AG08395 (cell line): ENCODE results near the gene CD58.
"Not testable (repeated sequence)": the region's sequence is repeated elsewhere in the genome, so short reads cannot be mapped to it uniquely, and the experiment has no call there.

Experiments
- DNase-seq: peaks from one replicate; pipeline ENCODE4 v3.0.0; 2012; ENCODE audit warnings: mixed read lengths, low spot score

CD58 gene

GRCh38 chr1:116591951-116592605 lies 21.3 kb upstream of the CD58 start:
- not testable (repeated sequence) for DNase-seq

GRCh38 chr1:116591006-116591950 lies 20.5 kb upstream of the CD58 start:
- DNase-seq = not testable (repeated sequence)

DNA sequence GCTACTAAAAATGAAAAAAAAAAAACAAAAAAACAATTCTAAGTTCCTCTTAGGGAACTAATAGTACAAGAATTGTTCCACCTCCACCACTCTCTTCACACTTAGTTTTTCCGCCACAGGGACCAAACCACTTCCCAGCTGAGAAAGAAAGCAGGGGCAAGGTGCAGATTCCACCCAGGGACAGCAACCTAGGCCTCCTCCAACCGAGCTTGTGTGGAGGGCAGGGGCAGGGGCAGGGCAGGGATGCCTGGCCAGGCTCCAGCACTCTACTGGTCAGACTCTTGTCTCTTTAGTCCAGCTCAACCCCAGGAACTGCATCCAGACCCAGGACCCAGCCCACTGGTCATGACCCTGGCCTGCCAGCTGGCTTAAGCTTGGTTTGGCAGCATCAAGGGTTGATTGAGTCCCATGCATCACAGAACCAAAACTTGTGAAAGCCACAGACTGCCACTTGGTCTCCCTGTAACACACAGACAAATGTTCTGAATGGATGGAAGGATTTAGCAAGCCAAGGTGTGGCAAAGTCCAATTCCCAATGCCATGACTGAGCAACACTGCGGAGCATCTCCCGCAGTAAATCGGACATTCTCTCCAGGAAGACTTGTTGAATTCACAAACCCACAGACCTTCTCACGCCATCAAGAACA lies 19.7 kb upstream of the CD58 start:
- DNase-seq = not testable (repeated sequence)

GRCh38 chr1:116589101-116589735 lies 18.4 kb upstream of the CD58 start:
- DNase-seq = peak; percentile 37

DNA sequence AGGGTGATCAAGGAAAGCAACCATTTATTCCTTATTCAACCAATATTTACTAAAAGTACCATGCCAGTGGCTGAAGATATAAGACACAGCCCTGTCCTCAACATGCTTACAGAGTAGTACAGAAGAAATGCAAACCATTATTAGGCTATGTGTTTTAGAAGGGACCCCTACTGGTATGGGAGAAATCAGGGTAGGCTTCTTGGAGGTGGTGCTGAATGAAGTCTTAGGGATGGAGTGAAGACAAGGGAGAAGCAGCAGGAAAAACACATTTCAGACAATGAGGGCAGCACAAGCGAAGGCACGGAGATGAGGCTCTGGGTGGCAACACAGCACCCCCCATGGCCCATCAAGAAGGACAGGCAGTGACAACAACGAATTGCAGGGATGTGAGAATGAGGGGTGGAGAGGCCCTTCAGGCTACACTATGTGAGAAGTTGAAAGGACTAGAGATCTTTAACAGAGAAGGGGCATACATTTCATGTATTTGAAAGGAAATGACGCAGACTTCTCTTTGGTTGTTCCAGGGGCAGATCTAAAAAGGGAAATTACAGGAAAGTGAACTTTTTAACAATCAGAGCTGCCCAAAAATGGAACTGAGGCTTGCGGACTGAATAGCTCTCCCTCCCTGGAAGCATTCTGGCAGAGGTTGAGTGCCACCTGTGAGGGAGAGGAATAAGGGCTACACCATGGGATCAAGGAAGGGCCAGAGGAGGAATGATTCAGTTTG lies 16.8 kb upstream of the CD58 start:
- DNase-seq = no peak

DNA sequence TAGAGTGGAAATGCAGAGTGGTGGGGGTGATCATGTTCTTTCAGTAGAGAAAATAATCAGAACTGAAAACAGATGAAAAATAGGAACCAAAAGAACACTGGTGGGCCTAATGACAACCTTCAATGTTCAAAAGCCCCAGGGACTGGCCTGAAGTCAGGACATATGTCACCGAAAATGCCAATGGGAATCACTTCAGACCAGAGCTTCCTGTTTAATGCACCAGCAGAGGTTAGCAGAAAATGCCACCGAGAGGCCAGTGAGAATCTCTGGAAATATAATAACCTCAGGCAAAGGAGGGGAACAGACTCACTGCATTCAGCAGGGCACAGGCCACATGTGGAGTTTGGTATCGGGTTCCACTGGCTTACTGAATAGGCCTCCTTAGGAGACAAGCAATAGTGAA lies 15.9 kb upstream of the CD58 start:
- no peak for DNase-seq

GRCh38 chr1:116585886-116586285 lies 15.1 kb upstream of the CD58 start:
- DNase-seq = no peak

- DNase-seq = no peak
These were observed 10.6 kb upstream of the CD58 start for GRCh38 chr1:116581323-116581885.

DNA sequence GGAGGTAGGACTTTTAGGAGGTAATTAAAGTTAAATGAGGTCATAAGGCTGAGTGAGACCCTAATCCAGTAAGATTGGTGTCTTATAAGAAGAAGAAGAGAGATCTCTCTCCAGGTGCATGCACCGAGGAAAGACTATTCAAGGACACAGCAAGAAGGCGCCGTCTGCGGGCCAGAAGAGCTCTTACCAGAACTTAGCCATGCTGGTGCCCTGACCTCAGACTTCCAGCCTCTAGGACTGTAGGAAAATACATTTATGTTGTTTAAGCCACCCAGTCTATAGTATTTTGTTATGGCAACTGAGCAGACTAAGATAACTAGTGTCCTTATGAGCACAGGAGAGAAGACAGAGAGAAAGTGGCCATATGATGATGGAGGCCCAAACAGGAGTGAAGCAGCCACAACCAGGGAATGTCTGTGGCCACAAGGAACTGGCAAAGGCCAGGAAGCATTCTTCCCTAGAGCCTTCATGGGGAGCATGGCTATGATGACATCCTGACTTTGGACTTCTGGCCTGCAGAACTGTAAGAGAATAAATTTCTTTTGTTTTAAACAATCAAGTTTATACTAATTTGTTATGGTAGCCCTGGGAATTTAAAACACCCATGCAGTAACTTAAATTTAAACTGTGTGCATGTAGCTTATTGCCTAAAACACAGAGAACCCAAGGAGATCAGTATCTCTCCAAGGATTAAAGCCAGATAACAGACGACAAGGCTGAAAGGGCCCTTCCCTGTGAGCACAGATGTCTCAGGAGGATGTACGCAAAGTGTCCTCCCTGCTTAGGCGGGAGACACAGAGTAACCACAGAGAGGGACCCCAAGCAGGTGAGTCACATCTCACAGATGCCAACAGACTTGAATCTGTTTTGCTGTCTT lies 9.9 kb upstream of the CD58 start:
- peak; percentile 52 for DNase-seq

DNA sequence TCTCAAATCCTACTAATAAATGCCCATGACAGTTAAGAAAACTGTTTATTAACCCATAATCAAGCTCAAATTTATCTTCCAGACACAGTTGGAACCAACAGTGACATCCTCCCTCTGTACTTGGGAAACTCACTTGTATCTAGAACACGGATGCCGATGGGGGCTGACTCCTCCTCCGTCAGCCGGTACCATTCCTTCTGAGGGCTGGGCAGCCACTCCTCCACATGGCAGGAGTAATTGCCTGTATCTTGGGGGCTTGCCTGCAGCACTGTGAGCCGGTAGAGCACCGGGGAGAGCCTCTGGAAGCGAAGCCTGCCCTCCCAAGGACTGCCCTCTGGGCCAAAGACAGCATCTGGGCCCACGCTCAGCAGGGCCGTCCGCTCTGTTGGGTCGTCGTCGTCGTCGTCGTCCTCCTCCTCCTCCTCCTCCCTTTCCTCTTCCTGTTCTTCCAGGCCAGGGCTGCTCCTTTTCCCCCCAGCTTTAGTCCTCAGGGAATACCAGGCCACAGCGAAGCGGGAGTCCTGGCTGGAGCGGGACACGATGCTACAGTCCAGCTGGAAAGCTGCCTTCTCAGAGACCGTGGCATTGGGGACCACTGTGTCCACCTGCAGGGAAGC lies 8.5 kb upstream of the CD58 start:
- DNase-seq = no peak

DNA sequence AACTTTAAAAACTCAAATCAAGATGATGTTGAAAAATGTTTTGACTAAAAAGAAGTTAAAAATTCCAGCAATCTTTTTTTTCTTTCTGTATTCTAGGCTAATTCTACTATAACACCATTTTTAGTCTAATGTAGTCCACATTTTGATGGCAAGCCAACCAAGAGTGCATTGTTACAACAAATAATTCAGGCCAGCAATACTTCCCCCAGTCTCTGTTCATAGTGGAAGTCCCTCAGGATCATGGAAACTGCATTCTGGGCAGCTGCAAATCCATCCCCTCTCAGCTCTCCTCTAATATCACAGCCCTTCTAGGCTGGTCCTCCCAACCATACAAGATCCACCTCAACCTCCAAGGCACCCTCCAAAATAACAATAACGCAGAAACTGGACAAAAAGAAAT lies 7.8 kb upstream of the CD58 start:
- no peak for DNase-seq

GRCh38 chr1:116577759-116578314 lies 7.0 kb upstream of the CD58 start:
- DNase-seq = no peak

DNA sequence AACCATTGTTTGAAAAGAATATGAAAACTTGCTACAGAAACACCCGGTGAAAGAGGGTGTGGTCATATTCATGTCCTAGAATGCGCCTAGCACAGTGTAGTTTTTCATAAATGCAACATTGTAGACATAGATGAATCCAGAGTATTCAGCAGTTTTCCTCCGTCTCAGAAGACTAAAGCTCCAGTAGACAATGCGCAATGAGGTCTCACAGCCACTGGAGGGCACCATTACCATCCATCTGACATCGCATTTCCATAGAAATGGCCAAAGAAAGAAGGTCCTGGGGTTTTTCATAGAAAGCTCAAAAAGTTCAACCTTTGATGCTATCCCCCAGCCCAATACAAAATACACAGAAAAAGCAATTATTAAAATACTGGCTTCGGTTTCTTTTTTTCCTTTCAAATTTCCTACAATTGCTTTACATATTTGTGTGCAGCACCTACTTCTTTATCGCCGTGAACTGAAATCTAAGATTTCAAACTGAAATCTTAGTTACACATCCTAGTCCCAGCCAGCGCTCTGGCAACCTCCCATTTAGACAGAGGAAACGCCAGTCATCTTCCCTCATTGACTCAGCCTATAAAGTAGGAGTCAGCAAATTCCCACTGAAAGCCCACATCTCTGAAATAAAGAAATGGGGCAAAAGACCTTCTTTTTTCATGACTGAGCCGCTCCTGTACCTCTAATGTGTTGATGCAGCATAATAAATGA lies 3.9 kb upstream of the CD58 start:
- DNase-seq = peak; percentile 84

- DNase-seq = no peak
These were observed 2.7 kb upstream of the CD58 start for GRCh38 chr1:116573431-116574095.

DNA sequence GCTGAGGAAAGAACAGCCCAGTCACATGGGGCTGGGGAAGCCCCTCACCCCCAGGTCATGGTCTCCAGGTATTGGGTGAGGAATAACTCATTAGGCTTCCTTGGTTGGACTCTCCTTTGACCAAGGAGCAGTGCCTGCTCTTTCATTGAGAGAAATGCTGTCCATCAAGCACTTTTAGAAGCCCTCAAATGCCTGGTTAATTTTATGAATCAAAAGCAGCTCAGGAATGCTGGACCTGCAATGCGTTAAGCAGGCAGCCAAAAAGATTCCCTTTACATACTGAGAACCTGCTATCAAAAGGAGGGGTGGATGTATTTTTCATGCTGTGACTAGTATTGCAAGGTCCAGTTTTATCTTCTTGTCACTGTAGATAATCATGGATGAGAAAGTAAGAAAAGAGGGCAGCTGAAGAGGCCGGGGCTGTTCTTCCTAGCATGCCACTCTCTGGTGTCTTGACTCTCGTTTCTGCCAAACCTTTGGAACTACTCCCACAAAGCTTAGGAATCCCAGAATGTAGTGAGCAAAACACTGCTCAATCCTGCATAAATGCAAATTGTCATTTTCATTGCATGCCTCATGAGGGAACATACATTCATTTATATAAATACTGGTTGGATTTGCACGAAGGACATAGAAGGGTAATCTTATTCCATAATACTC lies 2.1 kb upstream of the CD58 start:
- DNase-seq = no peak

DNA sequence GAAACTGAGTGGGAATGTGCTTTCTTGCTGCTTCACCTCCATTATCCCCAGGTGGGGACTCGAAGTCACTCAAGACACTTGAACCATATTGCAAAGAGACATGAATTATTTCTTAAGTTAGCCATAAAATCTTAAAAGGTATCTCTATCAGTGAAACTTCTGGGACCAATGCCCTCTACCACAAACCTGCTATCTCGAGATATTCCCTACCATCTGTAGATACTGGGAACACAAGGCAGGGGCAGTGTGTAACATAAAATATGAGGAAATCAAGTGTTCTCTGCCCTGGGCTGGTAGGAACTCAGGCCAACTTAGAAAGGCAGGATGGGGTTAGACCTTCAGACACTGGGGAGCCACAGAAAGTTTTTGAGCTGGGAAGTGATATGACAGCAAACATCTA lies 1.3 kb upstream of the CD58 start:
- no peak for DNase-seq

DNA sequence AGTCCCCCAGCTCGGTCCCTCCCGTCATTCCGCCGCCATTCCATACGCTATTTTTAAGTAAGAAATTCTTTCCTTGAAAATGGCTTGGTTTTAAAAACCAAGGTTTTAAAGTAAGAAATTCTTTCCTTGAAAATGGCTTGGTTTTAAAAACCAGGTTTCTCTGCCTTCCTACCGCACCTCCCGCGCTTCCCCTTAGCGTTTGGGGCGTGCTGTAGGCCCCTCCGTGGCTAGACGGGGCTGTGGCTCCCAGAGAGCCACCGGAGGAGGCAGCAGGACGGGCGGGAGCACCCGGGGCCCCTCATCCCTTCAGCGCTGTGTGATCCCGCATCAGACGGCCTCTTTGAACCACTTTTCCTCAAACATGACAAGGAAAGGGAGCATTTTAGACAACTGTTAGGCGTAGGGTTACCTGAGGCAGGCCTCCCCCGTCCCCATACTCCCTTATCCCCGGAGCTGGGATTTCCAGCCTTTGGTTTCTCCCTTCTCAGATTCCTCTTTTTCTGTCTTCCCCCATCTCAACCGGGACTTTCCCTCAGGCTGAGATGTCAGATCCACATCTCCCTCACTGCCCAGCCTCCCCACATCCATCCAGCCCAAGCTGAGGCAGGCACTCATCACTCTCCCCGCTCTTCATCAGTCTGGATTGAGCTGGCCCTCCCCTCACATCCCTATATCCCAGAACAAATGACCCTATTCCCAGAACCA lies 541 bp upstream of the CD58 start:
- no peak for DNase-seq
